Uterus (tissue), 2 donors: Measurements from ENCODE around the gene SLC44A3.

Experiments used
- CTCF ChIP-seq, 4 experiments: fragments of 200-600 bp in 2 of 4; fragments of 450-650 bp in 2 of 4; sonication (generic) in 2 of 4; IDR thresholded peaks; one replicate each; pipeline ENCODE4 v1.5.1; 2016 to 2019; ENCODE audit warnings: antibody characterized with exemption in 4 of 4, mild to moderate bottlenecking in 2 of 4, moderate library complexity in 1 of 4
- POLR2A ChIP-seq, 2 donors: fragments of 450-650 bp; IDR thresholded peaks; one replicate each; pipeline ENCODE4 v1.6.1; 2016; ENCODE audit warnings: antibody characterized with exemption in 2 of 2, mild to moderate bottlenecking in 1 of 2, moderate library complexity in 1 of 2

DNA sequence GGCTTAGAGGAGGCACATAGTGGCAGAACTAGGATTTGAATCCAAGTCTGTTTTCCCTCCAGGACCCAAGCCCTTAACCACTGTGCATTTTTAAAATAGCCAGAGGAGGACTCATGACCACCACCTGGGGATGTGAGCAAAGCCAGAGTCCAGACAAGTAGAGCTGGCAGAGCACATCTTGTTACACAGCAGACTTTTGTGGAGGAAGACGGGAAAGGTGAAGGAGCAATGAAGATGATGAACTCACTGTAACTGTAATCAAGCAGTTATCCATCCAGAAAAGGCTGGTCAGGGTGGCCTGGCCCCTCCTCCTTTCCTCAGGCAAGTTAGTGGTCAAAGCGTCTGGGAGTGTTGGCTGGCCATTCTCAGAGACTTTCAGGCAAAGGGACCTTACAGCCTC lies 50.9 kb downstream of the SLC44A3 start:
- TF ChIP-seq POLR2A (IDR thresholded peaks at IDR 0.05) (no peak), CTCF (IDR thresholded peaks at IDR 0.05) (no peak)
